Erythroblast (primary cell): ENCODE measurements around the gene PFDN6.
A peak's percentile ranks its signal among the peaks of the same experiment; 100 is the strongest.
"Not testable (repeated sequence)": the region's sequence is repeated elsewhere in the genome, so short reads cannot be mapped to it uniquely, and the experiment has no call there.

Source experiments
- DNase-seq, 2 experiments: peaks; one replicate each; lab custom pipeline; 2025; lab: John Stamatoyannopoulos, UW
- GATA1 ChIP-seq: IDR thresholded peaks from 2 replicates; pipeline ENCODE4 v1.6.1; 2011; ENCODE audit warnings: low read depth, mild to moderate bottlenecking, control low read depth, low read length, moderate library complexity
- POLR2A ChIP-seq: IDR thresholded peaks from 2 replicates; pipeline ENCODE4 v1.6.1; 2011; ENCODE audit warnings: mild to moderate bottlenecking, low read length

The PFDN6 gene

GRCh38 chr6:33264015-33264414 lies 25.4 kb upstream of the PFDN6 start:
- DNase-seq: no peak
- no peak for TF ChIP-seq GATA1
- TF ChIP-seq POLR2A: no peak

- TF ChIP-seq GATA1 (no peak), POLR2A (no peak)
- DNase-seq: no peak
Measured at GRCh38 chr6:33271117-33271467, 18.3 kb upstream of the PFDN6 start.

DNA sequence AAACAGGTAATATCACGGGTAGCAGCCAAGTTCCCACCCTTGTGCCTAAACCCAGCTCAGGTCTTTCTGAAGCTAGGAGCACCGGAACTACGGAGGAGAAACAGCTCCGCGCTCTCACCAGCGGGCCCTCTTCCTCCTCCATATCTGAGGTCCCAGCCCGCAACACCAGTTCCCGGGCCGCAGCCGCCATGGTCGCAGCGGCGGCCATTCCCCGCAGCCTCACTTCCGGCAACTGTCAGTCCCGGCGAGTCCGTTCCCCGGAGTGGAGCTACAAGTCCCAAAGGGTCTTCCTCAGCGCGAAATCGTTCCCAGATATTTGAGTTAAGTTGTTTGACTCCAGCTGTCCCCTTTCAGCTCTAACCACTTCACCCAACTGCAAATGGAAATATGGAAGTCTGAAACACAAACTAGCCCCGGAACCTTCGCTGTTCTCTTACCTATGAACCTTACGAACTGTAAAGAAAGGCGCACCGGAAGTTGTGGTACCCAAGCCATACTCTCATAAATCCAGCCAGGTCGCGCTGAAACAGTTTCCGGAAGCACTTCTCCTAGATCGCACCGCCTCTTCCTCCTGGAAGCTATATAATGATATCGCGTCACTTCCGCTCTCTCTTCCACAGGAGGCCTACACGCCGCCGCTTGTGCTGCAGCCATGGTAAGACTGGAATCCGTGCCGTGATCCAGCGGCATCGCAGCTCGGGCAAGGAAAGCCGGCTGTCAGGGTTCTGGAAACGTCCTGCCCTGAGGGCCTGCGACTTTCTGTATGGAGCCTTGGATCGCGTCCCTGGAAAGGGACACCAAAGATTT lies 17.7 kb upstream of the PFDN6 start, which contains the start of the genes RPS18 and VPS52:
RPS18 (plus strand) TSS at position 608 of the 807 bp plus-strand sequence; CDS start at position 653, 45 bp downstream.
VPS52 (minus strand) TSS at position 409 of the 807 bp plus-strand sequence; CDS start at position 208, 201 bp downstream.
- peak; percentile 98 for TF ChIP-seq POLR2A
- no peak for TF ChIP-seq GATA1
- peak; percentile 99 to 100 for DNase-seq

DNA sequence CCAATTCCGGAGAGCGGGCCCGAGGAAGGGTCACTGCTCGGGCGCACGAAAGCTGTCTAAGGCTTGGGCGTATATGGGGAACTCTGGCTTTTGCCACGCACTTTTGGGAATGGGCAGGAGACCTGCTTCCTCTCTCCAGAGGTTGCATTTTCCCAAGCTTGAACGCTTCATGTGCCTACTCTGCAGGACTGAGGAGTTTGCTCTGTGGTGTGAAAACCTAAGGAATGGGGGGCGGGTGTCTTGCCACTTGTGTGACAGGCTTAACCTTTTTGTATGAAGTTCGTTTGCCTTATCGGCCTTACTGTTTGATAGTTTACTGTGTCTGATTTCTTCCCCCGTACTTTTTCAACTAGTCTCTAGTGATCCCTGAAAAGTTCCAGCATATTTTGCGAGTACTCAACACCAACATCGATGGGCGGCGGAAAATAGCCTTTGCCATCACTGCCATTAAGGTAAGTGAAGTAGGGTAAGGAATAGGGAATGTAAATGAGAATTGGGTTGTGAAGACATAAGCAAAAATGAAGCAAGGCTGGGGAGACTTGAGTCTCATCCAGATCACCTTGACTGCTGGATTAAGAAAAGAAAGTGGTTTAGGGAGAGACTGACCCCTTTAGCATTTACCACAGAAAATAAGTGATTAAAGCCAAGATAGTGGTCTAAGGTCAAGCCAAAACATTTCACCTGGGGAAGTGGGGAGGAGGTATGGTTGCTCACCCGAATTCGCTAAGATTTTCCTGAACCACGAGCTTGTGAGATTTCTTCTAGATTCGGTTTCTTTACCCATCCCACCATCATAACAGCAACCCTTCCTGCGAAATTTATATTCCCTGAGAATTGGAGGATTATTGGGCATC lies 16.9 kb upstream of the PFDN6 start:
- DNase-seq: no peak
- TF ChIP-seq POLR2A: peak; percentile 70
- TF ChIP-seq GATA1: no peak

- DNase-seq: no peak
- TF ChIP-seq GATA1 (no peak), POLR2A (no peak)
Measured at GRCh38 chr6:33273129-33273923, 16.1 kb upstream of the PFDN6 start.

DNA sequence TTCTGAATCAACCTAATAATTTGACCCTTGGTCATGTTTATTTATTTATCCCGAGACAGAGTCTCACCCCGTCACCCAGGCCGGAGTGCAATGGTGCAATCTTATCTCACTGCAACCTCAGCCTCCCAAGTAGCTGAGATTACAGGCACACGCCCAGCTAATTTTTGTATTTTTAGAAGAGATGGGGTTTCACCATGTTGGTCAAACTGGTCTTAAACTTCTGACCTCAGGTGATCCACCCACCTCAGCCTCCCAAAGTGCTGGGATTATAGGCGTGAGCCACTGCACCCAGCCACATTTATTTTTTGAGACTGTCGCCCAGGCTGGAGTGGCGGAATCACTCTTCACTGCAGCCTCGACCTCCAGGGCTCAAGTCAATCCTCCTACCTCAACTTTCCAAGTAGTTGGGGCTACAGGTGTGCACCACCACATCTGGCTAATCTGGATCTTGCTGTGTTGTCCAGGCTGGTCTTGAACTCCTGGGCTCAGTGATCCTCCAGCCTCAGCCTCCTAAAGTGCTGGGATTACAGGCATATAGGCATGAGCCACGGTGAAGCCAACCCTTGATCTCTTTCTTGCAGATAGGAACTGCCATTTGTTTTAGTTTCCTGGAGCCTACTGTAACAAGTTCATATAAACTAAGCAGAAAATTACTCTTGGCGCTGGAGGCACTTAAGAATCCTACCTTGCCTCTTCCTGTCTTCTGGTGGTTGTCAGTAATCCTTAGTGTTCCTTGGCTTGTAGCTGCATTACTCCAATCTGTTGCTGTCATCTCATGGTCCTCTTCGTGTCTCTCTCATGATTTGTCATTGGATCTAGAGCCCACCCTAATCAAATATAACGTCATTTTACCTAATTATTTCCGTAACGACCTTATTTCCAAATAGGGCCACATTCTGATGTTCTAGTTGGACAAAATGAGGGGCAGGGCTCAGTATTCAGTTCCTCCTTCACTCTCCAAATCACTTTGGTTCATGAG lies 15.2 kb upstream of the PFDN6 start:
- peak; percentile 42 for TF ChIP-seq POLR2A
- no peak for TF ChIP-seq GATA1
- no peak for DNase-seq

DNA sequence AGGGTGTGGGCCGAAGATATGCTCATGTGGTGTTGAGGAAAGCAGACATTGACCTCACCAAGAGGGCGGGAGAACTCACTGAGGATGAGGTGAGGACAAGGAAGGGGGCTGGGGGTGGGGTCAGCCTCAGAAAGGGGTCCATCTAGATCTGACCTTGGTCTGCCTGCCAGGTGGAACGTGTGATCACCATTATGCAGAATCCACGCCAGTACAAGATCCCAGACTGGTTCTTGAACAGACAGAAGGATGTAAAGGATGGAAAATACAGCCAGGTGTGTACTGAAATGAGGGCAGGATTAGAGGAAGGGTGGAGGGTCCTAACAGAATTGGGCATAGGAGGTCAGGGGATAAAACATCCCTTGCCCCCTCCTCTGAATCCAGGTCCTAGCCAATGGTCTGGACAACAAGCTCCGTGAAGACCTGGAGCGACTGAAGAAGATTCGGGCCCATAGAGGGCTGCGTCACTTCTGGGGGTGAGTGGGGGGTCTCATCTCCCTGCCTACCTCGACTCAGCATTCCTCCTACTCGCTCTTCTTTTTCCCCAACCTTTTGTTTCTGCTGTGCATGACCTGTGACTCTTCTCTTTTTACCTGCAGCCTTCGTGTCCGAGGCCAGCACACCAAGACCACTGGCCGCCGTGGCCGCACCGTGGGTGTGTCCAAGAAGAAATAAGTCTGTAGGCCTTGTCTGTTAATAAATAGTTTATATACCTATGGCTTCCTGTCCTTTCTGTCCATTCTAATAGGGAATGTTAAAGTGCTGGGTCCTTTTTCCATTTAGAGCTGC lies 13.4 kb upstream of the PFDN6 start:
- DNase-seq: not testable (repeated sequence)

DNA sequence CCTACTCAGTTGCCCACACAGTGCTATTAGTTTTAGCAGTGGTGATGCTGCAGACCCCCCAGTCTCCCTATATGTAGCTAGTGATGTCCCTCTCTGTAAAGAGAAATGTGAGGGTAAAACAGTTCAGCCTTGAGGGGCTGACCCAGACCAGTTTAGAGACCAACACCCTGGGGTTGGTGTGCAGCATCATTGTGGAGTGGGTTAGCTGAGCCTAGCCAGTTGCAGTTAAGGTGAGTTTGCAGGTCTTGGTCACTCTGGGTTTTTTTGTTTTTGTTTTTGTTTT lies 12.9 kb upstream of the PFDN6 start:
- TF ChIP-seq POLR2A: no peak
- TF ChIP-seq GATA1: no peak
- DNase-seq: no peak

GRCh38 chr6:33276864-33277662 lies 12.3 kb upstream of the PFDN6 start, which contains the start of gene B3GALT4:
TSS of gene B3GALT4 (plus strand) at chr6:33277123. CDS start at chr6:33277420, 297 bp downstream.
- DNase-seq: peak; percentile 89 to 92
- peak; percentile 69 for TF ChIP-seq POLR2A
- TF ChIP-seq GATA1: no peak

DNA sequence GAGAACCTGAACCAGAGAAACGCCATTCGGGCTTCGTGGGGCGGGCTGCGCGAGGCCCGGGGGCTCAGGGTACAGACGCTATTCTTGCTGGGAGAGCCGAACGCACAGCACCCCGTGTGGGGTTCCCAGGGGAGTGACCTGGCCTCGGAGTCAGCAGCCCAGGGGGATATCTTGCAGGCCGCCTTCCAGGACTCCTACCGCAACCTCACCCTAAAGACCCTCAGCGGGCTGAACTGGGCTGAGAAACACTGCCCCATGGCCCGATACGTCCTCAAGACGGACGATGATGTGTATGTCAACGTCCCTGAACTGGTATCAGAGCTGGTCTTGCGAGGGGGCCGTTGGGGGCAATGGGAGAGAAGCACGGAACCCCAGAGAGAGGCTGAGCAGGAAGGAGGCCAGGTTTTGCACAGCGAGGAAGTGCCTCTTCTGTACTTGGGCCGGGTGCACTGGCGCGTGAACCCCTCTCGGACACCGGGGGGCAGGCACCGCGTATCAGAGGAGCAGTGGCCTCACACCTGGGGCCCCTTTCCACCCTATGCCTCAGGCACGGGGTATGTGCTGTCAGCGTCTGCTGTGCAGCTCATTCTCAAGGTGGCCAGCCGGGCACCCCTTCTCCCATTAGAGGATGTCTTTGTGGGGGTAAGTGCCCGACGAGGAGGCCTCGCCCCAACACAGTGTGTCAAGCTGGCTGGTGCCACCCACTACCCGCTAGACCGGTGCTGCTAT lies 11.6 kb upstream of the PFDN6 start:
- TF ChIP-seq POLR2A (no peak), GATA1 (no peak)

More for the DNA sequence above, 11.6 kb upstream of the PFDN6 start:
- no peak for DNase-seq
